Measurements from ENCODE around the gene C9orf50.

GRCh38 chr9:129665389-129665775 lies 44.5 kb upstream of the C9orf50 start, which contains the start of gene PRRX2:
- TF ChIP-seq CTCF (IDR thresholded peaks at IDR 0.05) (no peak), POLR2A (IDR thresholded peaks at IDR 0.05) (no peak)

Data from heart left ventricle (tissue), 13 donors.